Stromal cell of bone marrow (primary cell): Measurements from ENCODE around the gene TEX19.

Experiments
- DNase-seq: peaks from one replicate; pipeline ENCODE4 v3.0.0-alpha.2; 2012; ENCODE audit warnings: low read depth

Gene TEX19

GRCh38 chr17:82358465-82359350, at the start of gene TEX19:
Gene TEX19 (plus strand): TSS chr17:82359247. CDS start chr17:82362151, 2,904 bp downstream.
- no peak for DNase-seq

GRCh38 chr17:82309656-82310570, 49.1 kb upstream of the TEX19 start:
- no peak for DNase-seq

- DNase-seq, result no peak
Observed at GRCh38 chr17:82310877-82311276, 48.2 kb upstream of the TEX19 start.

GRCh38 chr17:82311971-82312370, 47.1 kb upstream of the TEX19 start:
- DNase-seq, result no peak

GRCh38 chr17:82313195-82314011, 45.6 kb upstream of the TEX19 start:
- DNase-seq, result no peak

- DNase-seq, result no peak
Observed at GRCh38 chr17:82314012-82314726, 44.9 kb upstream of the TEX19 start.

GRCh38 chr17:82314727-82315605, 44.1 kb upstream of the TEX19 start:
- no peak for DNase-seq

GRCh38 chr17:82315703-82316358, 43.2 kb upstream of the TEX19 start:
- no peak for DNase-seq

GRCh38 chr17:82316651-82317393, 42.2 kb upstream of the TEX19 start:
- no peak for DNase-seq

- DNase-seq, result no peak
Observed at GRCh38 chr17:82317394-82318168, 41.5 kb upstream of the TEX19 start, which contains the start of gene CD7. Gene CD7 (minus strand): TSS chr17:82317608. CDS start chr17:82317495, 113 bp downstream.

- DNase-seq, result no peak
Observed at GRCh38 chr17:82318169-82318498, 40.9 kb upstream of the TEX19 start.

- no peak for DNase-seq
Observed at GRCh38 chr17:82318772-82319606, 40.1 kb upstream of the TEX19 start.

GRCh38 chr17:82319619-82320062, 39.4 kb upstream of the TEX19 start:
- DNase-seq, result no peak

- no peak for DNase-seq
Observed at GRCh38 chr17:82320140-82320840, 38.8 kb upstream of the TEX19 start.

GRCh38 chr17:82320956-82321927, 37.8 kb upstream of the TEX19 start:
- DNase-seq, result no peak
